OCI-LY7 (cell line): ENCODE results near the gene P2RY4. TPM values are rescaled to one million over a fixed set of nuclear protein-coding genes. Genes with fewer than 3 reads are reported as not detected.

Experiments used
- BruUV-seq: library from RNA; stranded (reverse); fragments of 400-500 nt; replicated peaks from 2 replicates; lab custom pipeline; 2021; lab: Mats Ljungman, UMichigan
- CTCF ChIA-PET: fragments of 300-600 bp; sonication (Branson Sonifier 250); formaldehyde crosslinking; loops from one replicate; lab custom pipeline; 2022; ENCODE audit warnings: antibody characterized with exemption; ENCODE audit not compliant: unreplicated experiment; lab: Charles Lee
- POLR2A ChIA-PET: fragments of 300-600 bp; sonication (Branson Sonifier 250); formaldehyde crosslinking; loops from one replicate; lab custom pipeline; 2022; ENCODE audit warnings: antibody characterized with exemption; lab: Charles Lee
- DNase-seq: peaks from one replicate; pipeline ENCODE4 v3.0.0-alpha.2; 2015; ENCODE audit warnings: low spot score
- H2AFZ ChIP-seq: fragments of 200-600 bp; sonication (generic), shearing (Covaris generic); 2 replicates; pipeline ENCODE4 v1.6.1; 2014; ENCODE audit warnings: mild to moderate bottlenecking, antibody characterized with exemption, low read length, moderate library complexity
- H3K27ac ChIP-seq: fragments of 200-600 bp; sonication (generic); 2 replicates; pipeline ENCODE4 v1.5.1; 2014; ENCODE audit warnings: mixed run types, low read depth, mild to moderate bottlenecking, moderate library complexity, low read length, inconsistent platforms; ENCODE audit not compliant: poor library complexity, severe bottlenecking
- H3K36me3 ChIP-seq: fragments of 200-600 bp; sonication (generic); 2 replicates; pipeline ENCODE4 v1.6.1; 2014; ENCODE audit warnings: mild to moderate bottlenecking, antibody characterized with exemption, low read length, moderate library complexity, mixed read lengths; ENCODE audit not compliant: insufficient read depth
- H3K4me1 ChIP-seq: fragments of 200-600 bp; sonication (generic); 2 replicates; pipeline ENCODE4 v1.5.1; 2014; ENCODE audit warnings: mild to moderate bottlenecking, low read length; ENCODE audit not compliant: insufficient read depth, poor library complexity, severe bottlenecking
- H3K4me2 ChIP-seq: fragments of 200-600 bp; sonication (generic); 2 replicates; pipeline ENCODE4 v1.6.1; 2014; ENCODE audit warnings: mild to moderate bottlenecking, low read length
- H3K4me3 ChIP-seq: fragments of 200-600 bp; sonication (generic); 2 replicates; pipeline ENCODE4 v1.5.1; 2014; ENCODE audit warnings: mild to moderate bottlenecking, low read depth, low read length; ENCODE audit not compliant: poor library complexity, severe bottlenecking
- H3K79me2 ChIP-seq: fragments of 200-600 bp; sonication (generic); 2 replicates; pipeline ENCODE4 v1.6.1; 2016; ENCODE audit warnings: low read depth, mild to moderate bottlenecking, low read length, moderate library complexity, mixed read lengths; ENCODE audit not compliant: insufficient read depth
- H3K9me2 ChIP-seq: fragments of 200-600 bp; sonication (generic); 2 replicates; pipeline ENCODE4 v1.6.1; 2016; ENCODE audit warnings: mild to moderate bottlenecking, low read length, mixed read lengths; ENCODE audit not compliant: insufficient read depth
- H3K9me3 ChIP-seq: fragments of 200-600 bp; sonication (generic); 2 replicates; pipeline ENCODE4 v1.6.1; 2014; ENCODE audit warnings: mild to moderate bottlenecking, mixed run types, low read length, mixed read lengths
- H4K20me1 ChIP-seq: fragments of 200-600 bp; sonication (generic); 2 replicates; pipeline ENCODE4 v1.6.1; 2014; ENCODE audit warnings: mild to moderate bottlenecking, antibody characterized with exemption, low read length, moderate library complexity, mixed read lengths; ENCODE audit not compliant: insufficient read depth
- EZH2phosphoT487 ChIP-seq: fragments of 200-600 bp; sonication (generic); IDR thresholded peaks from 2 replicates; pipeline ENCODE4 v1.6.1; 2018; ENCODE audit warnings: low read depth, borderline replicate concordance, mild to moderate bottlenecking, mixed run types, antibody characterized with exemption, low read length, moderate library complexity, mixed read lengths
- intact Hi-C: fragments of 100-400 bp; cut with micrococcal nuclease; formaldehyde crosslinking; loops from one replicate; pipeline ENCODE4 v1.10.0; 2022; ENCODE audit not compliant: unreplicated experiment
- total RNA-seq, 2 experiments: library from RNA; depleted of rRNA in 1 of 2; stranded (reverse); fragments of >200 nt in 1 of 2; shearing (Covaris generic) in 1 of 2; gene quantifications; 2 replicates each; pipeline ENCODE4 v1.2.3, GENCODE V29; 2014 to 2022
- TF ChIP-seq, protein P1 (sequence below): fragments of 200-600 bp; sonication (generic); conservative IDR thresholded peaks from 2 replicates; pipeline ENCODE4 v1.5.1; 2014; ENCODE audit warnings: mild to moderate bottlenecking, antibody characterized with exemption, low read length, moderate library complexity, mixed read lengths

P2RY4 gene
- total RNA-seq, 2 experiments from 2014 or later: 0.16 to 0.21 TPM

DNA sequence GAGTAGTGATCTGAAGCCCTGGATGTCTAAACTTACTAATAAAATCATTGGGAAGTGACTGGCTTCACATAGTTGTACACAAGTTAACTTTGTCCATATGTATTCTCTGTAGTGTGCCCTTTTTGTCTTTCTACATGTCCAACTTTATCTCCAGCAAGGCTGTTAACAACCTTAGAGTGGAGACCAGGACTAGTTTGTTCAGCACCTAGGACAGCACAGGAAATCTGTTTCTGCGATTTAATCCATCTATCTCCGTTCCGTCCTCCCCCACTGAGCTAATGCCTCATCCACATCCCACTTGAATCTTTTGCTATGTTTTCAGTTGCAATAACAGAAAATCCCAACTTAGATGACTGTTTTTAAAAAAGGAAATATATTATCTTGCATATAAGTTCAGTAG lies 4.8 kb upstream of the P2RY4 start:
- Histone ChIP-seq H3K36me3 (no peaks in the 10 kb centered on the region), H3K79me2 (no peaks in the 10 kb centered on the region), H3K9me2 (no peaks in the 10 kb centered on the region), H3K9me3 (no peaks in the 10 kb centered on the region), H3K27ac (no peak overlapping the region), H4K20me1 (no peaks in the 10 kb centered on the region), H3K4me3 (no peak overlapping the region), H3K4me2 (no peak overlapping the region), H3K4me1 (no peaks in the 10 kb centered on the region), H2AFZ (no peak overlapping the region)
- ChIA-PET POLR2A (no interaction called here), CTCF (no interaction called here)
- TF ChIP-seq, protein P1, sequence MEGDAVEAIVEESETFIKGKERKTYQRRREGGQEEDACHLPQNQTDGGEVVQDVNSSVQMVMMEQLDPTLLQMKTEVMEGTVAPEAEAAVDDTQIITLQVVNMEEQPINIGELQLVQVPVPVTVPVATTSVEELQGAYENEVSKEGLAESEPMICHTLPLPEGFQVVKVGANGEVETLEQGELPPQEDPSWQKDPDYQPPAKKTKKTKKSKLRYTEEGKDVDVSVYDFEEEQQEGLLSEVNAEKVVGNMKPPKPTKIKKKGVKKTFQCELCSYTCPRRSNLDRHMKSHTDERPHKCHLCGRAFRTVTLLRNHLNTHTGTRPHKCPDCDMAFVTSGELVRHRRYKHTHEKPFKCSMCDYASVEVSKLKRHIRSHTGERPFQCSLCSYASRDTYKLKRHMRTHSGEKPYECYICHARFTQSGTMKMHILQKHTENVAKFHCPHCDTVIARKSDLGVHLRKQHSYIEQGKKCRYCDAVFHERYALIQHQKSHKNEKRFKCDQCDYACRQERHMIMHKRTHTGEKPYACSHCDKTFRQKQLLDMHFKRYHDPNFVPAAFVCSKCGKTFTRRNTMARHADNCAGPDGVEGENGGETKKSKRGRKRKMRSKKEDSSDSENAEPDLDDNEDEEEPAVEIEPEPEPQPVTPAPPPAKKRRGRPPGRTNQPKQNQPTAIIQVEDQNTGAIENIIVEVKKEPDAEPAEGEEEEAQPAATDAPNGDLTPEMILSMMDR: no peak
- TF ChIP-seq EZH2phosphoT487: no peak
- intact Hi-C loops: no loop called here
- DNase-seq: no peak
- no TSS peak for BruUV-seq

- no peaks in the 10 kb centered on the region for H3K79me2 ChIP-seq
- TF ChIP-seq, protein P1: peak; percentile 64
- no peak for TF ChIP-seq EZH2phosphoT487
- H3K27ac ChIP-seq: no peak overlapping the region
- H3K4me2 ChIP-seq: no peak overlapping the region
- H3K4me3 ChIP-seq: no peak overlapping the region
- ChIA-PET POLR2A (no interaction called here), CTCF (no interaction called here)
- DNase-seq: peak; percentile 46
- H3K36me3 ChIP-seq: no peaks in the 10 kb centered on the region
- BruUV-seq: no TSS peak
- H3K9me2 ChIP-seq: no peaks in the 10 kb centered on the region
- H3K9me3 ChIP-seq: no peaks in the 10 kb centered on the region
- no peaks in the 10 kb centered on the region for H4K20me1 ChIP-seq
- H3K4me1 ChIP-seq: no peaks in the 10 kb centered on the region
- intact Hi-C loops: no loop called here
- no peak overlapping the region for H2AFZ ChIP-seq
Measured at GRCh38 chrX:70262952-70263567, 3.1 kb upstream of the P2RY4 start.

GRCh38 chrX:70257423-70258288 lies 2.3 kb downstream of the P2RY4 start:
- Histone ChIP-seq H3K27ac (no peak overlapping the region), H3K79me2 (no peaks in the 10 kb centered on the region), H3K4me3 (no peak overlapping the region), H4K20me1 (no peaks in the 10 kb centered on the region), H2AFZ (no peak overlapping the region), H3K9me2 (no peaks in the 10 kb centered on the region), H3K36me3 (no peaks in the 10 kb centered on the region), H3K9me3 (no peaks in the 10 kb centered on the region), H3K4me1 (no peaks in the 10 kb centered on the region), H3K4me2 (no peak overlapping the region)
- CTCF ChIA-PET: no interaction called here
- no peak for TF ChIP-seq EZH2phosphoT487
- TF ChIP-seq, protein P1: no peak
- no TSS peak for BruUV-seq
- intact Hi-C loops: no loop called here
- DNase-seq: no peak
- POLR2A ChIA-PET: interaction anchor here (0.6 kb wide), 1 partner anchor 196 kb away, joined by 3 read pairs; no protein-coding TSS in a partner anchor
